Measurements from ENCODE around the gene PASD1. TPM values are rescaled to one million over a fixed set of nuclear protein-coding genes. Genes with fewer than 3 reads are reported as not detected.

The PASD1 gene
- total RNA-seq, 4 donors from 2014 or later = not detected

DNA sequence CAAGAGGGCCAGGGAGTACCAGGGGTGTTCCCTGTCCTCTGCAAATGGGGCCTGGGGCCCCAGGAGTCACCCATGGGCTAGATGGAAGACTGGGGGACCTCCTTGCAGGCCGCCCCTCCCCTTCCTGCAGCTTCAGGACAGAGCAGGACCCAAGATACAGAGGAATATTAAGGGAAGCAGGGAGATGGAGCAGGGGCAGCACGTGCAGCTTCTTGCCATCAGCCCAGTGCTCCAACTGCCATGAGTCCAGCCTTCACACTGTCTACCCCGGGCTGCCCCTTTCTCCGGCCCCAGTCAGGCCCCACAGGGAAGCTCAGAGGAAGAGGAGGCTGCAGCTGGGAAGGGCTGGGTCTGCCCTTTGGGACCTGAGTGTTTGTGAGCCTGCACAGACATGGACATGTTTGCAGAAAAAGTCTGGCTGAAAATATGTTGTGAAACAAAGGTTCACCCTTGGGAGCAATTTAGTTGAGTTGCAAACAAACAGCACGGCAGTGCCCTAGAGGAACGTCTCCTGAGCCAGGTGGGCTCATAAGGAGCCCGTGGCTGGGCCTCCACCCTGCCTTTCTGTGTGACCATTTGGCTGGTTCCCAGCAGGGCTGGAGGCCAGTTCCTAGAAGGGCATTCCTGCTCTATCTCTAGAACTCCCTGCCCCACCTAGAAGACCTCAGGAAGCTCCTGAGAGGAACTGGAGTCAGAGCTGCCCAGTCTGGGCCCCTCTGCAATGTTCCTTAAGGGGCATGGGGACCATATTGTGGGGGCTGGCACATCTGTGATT lies 161.3 kb downstream of the PASD1 start:
- intact Hi-C loops (cut with DNase I) = no loop called here
- Histone ChIP-seq H3K9me3 (no peaks in the 10 kb centered on the region), H3K4me1 (peaks cover 0 to 4% (median 0%) of the 10 kb centered on the region in 4 donors), H3K27ac (replicated peaks in 1 of 4) (no peak overlapping the region), H3K36me3 (no peaks in the 10 kb centered on the region), H3K4me3 (no peak overlapping the region), H3K27me3 (no peaks in the 10 kb centered on the region)
- DNase-seq (ENCODE audit: extremely low spot score) = no peak
- 81% methylated on average over 3 of the region's 7 CpGs for WGBS
- TF ChIP-seq EP300 (IDR thresholded peaks at IDR 0.05) (no peak), CTCF (IDR thresholded peaks at IDR 0.05) (no peak), POLR2A (IDR thresholded peaks at IDR 0.05; ENCODE audit: low read depth) (no peak), POLR2AphosphoS5 (IDR thresholded peaks at IDR 0.05) (no peak)

DNA sequence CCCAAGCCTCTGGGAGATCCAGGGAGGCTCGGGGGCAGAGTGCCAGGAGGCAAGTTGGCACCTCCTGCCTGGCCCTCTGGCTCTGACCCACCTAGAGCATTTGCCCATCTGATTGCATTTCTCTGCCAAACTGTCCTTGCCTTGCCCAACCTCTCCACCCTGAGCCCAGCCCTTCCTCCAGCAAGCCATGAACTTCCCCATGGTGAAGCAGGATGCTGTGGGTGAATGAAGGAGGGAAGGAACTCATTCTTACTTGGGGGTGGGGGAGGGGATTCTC lies 161.8 kb downstream of the PASD1 start:
- WGBS = no CpG with 5 or more reads among the region's 1 CpG
- Histone ChIP-seq H3K4me3 (no peak overlapping the region), H3K27me3 (no peaks in the 10 kb centered on the region), H3K9me3 (no peaks in the 10 kb centered on the region), H3K4me1 (peaks cover 0 to 4% (median 0%) of the 10 kb centered on the region in 4 donors), H3K36me3 (no peaks in the 10 kb centered on the region), H3K27ac (replicated peaks in 1 of 4) (no peak overlapping the region)
- TF ChIP-seq EP300 (IDR thresholded peaks at IDR 0.05) (no peak), POLR2AphosphoS5 (IDR thresholded peaks at IDR 0.05) (no peak), POLR2A (IDR thresholded peaks at IDR 0.05; ENCODE audit: low read depth) (no peak), CTCF (IDR thresholded peaks at IDR 0.05) (no peak)
- intact Hi-C loops (cut with DNase I) = no loop called here
- DNase-seq (ENCODE audit: extremely low spot score) = no peak

Other genes with a start within 250 kb of the PASD1 start
- gene VMA21, start 166.5 kb upstream of the PASD1 start, total RNA-seq = 10 to 100 TPM; 17.9 to 28.3 (median 24.3) TPM
- gene PRRG3, start 131.8 kb downstream of the PASD1 start, total RNA-seq = 1 to 10 TPM in 3 of 4 donors, under 1 TPM in 1; 0.91 to 4.5 (median 1.5) TPM
- gene FATE1, start 152.4 kb downstream of the PASD1 start, total RNA-seq = not detected
- not detected for gene CNGA2, start 171.1 kb downstream of the PASD1 start, total RNA-seq

All from esophagus muscularis mucosa (tissue), 4 donors.